Epithelial cell of prostate (primary cell): ENCODE results near the gene TMCC2.

ENCODE experiments used
- DNase-seq: peaks from one replicate; pipeline ENCODE4 v3.0.0-alpha.2; 2011; ENCODE audit warnings: low read depth, low spot score
- H3K27ac ChIP-seq: fragments of 450-650 bp; 2 replicates; pipeline ENCODE4 v1.5.1; 2017; ENCODE audit warnings: mild to moderate bottlenecking

Gene TMCC2

GRCh38 chr1:205317311-205317917, 89.7 kb downstream of the TMCC2 start:
- DNase-seq = no peak
- peak overlapping the region; percentile 97 for H3K27ac ChIP-seq

- H3K27ac ChIP-seq = peak overlapping the region; percentile 97
- peak; percentile 76 for DNase-seq
These were observed 90.7 kb downstream of the TMCC2 start for GRCh38 chr1:205318231-205318991.

GRCh38 chr1:205319081-205320018, 91.6 kb downstream of the TMCC2 start:
- DNase-seq = no peak
- peak overlapping the region; percentile 97 for H3K27ac ChIP-seq

GRCh38 chr1:205321162-205321958, 93.6 kb downstream of the TMCC2 start, which contains the start of gene NUAK2:
Gene NUAK2 (minus strand): TSS chr1:205321745. CDS start chr1:205321628, 117 bp downstream.
- no peak for DNase-seq

GRCh38 chr1:205321959-205322283, 94.2 kb downstream of the TMCC2 start:
- H3K27ac ChIP-seq = no peak overlapping the region
- no peak for DNase-seq

More at GRCh38 chr1:205321162-205321958, 93.6 kb downstream of the TMCC2 start, which contains the start of gene NUAK2:
- peak within 1 kb of the TSS; percentile 97 for H3K27ac ChIP-seq
